ENCODE data around the gene KNTC1.
A peak's percentile ranks its signal among the peaks of the same experiment; 100 is the strongest.
"Not testable (repeated sequence)": the region's sequence is repeated elsewhere in the genome, so short reads cannot be mapped to it uniquely, and the experiment has no call there.

The KNTC1 gene

DNA sequence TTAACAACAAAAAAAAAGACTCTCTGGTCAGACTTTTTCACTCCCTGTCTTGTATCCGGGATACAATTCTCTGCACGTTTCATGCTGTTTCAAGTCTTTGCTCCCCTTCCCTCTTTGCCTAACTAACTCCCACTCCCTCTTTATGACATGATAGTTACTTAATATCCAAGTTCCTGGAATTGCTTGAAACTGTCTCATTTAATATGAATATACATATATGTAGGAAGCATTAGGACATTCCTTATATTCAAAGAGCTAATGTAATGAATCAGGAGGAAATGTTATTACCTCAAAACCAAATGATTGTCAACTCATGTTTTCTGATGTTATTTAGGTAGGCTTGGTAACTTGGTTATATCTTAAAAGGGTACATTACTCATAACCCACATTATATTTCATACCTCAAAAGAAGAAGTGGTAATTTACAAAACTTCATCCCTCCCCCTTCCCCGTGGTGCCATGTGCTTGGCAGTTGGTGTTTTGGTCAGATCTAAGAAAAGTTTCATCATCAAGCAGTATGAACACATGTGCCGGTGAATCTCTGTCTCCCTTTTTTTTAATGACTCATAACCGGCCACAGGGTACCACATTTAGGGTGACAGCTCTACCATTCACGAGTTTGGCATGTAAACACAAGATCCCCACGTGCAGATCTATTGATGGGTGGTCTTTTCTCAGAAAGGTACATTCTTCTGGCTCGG is 119.6 kb downstream of the KNTC1 start:
- peak in 1 of 2 donors; percentile 5 for DNase-seq (ENCODE audit: low read depth in 2 of 2, low spot score in 1 of 2)

DNA sequence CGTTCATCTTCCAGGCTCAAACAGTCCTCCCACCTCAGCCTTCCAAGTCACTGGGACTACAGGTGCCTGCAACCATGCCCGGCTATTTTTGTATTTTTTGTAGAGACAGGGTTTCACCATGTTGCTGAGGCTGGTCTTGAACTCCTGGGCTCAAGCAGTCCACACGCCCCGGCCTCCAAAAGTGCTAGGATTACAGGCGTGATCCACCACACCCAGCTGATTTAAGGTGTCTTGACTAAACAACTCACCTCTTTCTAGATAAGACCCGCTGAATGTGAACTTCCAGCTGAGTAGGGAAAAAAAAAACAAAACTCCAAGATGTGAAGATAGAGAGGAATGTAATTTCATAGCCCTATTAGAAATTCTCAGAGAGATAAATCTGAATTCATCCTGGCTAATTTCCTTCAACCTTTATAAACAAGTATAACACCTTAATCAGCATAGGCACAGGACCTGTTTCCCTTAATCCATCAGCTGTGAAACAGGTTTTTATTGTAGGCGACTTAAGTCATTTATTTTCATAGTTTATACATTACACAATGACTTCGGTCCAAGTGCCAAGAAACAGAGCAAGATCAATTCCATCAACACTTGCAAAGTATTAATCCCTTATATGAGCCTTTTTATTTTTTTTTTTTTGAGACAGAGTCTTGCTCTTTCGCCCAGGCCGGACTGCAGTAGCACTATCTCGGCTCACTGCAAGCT is 124.6 kb downstream of the KNTC1 start:
- no peak for DNase-seq (ENCODE audit: low read depth in 2 of 2, low spot score in 1 of 2)

DNA sequence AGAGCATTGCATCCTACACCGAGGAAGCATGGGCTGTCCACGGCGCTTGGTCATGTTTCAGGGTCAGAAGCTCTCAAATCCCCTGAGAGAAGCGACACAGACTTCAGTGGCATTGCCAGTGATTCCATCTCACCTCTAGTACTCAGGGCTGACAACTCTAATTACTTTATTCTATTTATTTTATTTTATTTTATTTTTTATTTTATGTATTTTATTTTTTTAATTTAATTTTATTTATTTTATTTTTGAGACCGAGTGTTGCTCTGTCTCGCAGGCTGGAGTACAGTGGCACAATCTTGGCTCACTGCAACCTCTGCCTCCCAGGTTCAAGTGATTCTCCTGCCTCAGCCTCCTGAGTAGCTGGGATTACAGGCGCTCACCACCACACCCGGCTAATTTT is 126.2 kb downstream of the KNTC1 start:
- not testable (repeated sequence) for DNase-seq (ENCODE audit: low read depth in 2 of 2, low spot score in 1 of 2)

DNA sequence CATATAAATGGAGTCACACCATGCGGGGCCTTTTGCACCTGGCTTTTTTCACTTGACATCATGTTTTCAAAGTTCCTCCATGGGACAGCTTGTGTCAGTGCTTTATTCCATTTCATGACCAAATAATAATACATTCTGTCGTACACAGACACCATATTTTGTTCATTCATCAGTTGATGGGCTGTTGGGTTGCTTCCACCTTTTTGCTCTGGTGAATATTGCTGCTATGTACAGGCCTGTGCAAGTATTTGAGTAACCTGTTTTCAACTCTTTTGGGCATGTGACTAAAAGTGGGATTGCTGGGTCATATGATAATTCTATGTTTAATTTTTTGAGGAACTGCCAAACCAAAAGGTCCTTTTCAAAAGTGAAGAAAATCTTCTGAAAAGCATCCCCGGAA is 129.2 kb downstream of the KNTC1 start:
- DNase-seq (ENCODE audit: low read depth in 2 of 2, low spot score in 1 of 2) = no peak

DNA sequence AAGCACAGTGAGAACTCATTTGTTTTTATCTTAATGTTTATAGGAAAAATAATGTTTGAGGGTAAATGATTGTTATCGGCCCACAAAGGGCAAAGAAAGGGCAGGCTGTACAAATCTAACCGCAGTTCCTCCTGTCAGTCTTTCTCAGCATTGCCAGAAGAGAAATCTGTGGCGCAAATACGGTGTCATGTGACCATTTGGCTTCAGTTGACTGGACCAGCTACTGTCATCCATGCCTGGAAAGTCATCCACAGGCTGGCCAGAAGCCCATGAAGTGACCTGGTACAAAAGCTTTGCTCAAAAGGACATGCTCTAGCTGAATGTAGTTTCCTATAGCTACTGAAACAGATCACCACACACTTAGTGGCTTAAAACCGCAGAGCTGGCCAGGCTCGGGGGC is 132.5 kb downstream of the KNTC1 start:
- no peak for DNase-seq (ENCODE audit: low read depth in 2 of 2, low spot score in 1 of 2)

DNA sequence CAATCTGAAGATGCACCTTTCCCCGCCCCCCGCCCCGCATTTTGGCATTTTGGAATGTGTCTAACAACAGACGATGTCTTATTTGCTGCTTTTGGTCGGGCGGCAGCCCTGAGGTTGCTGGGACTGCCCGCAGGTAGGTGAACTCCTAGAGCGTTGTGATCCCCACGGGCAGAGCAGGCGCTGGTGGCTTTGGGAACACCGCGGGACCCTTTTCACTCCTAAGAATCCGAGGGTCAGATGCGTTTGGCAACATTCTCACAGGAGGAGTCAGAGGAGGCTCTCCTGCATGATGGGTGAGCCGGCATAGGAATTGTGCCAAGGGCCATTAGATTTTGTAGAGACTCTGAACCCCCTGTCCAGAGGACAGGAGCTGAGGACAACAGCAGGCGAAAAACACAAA is 134.2 kb downstream of the KNTC1 start:
- no peak for DNase-seq (ENCODE audit: low read depth in 2 of 2, low spot score in 1 of 2)

DNA sequence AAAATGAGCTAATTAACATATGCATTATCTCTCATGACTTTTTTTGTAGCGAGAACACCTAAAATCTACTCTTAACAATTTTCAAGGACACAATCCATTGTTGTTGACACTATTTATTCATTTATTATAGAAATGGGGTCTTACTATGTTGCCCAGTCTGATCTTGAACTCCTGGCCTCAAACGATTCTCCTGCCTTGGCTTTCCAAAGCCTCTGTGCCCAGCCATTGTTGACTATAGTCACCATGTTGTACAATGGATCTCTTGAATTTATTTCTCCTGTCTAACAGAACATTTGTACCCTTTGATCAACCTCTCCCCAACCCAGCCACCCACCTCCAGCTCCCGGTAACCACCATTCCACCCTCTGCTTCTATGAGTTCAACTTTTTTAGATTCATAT is 134.9 kb downstream of the KNTC1 start:
- no peak for DNase-seq (ENCODE audit: low read depth in 2 of 2, low spot score in 1 of 2)

DNA sequence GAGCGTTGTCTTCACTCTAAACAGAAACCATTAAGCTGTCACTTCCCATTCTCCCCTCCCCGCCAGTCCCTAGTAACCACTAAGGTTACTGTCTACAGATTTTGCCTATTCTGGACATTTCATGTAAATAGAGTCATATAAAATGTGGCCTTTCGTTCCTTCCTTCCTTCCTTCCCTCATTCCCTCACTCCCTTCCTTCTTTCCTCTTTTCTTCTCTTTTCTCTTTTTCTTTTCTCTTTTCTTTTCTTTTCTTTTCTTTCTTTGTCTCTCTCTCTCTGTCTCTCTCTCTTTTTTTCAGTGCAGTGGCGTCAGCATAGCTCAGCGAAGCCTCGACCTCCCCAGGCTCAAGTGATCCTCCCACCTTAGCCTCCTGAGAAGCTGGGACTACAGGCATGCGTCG is 138.3 kb downstream of the KNTC1 start:
- no peak for DNase-seq (ENCODE audit: low read depth in 2 of 2, low spot score in 1 of 2)

DNA sequence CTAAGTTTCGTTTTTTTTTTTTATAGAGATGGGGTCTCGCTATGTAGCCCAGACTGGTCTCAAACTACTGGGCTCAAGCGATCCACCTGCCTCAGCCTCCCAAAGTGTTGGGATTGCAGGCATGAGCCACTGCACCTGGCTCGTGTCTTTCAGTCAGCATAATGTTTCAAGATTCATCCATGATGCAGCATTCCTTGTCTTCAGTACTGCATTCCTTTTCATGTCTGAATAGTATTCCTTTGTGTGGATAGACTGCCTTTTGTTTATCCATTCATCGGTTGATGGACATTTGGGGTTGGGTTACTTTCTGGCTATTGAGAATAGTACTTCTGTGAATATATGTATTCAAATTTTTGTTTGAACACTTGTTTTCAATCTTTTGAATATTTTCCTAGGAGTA is 138.7 kb downstream of the KNTC1 start:
- no peak for DNase-seq (ENCODE audit: low read depth in 2 of 2, low spot score in 1 of 2)

DNA sequence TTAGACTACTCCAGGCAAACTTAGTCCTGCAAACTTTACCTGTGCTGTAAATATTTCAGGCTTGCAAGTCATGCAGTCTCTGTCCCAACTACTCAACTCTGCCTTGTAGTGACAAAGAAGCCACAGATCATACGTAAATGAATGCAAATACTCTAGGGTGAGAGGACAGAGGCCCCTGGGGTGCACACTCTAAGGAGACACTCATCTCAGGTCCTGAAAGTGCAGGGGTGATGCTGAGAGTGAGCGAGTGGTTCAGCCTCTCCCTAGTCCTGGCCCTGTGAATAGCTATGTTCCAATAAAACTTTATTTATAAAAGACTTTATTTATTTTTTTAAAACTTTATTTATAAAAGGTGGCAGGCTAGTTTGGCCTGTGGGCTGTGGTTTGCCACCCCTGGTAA is 141.2 kb downstream of the KNTC1 start:
- DNase-seq (ENCODE audit: low read depth in 2 of 2, low spot score in 1 of 2) = no peak

DNA sequence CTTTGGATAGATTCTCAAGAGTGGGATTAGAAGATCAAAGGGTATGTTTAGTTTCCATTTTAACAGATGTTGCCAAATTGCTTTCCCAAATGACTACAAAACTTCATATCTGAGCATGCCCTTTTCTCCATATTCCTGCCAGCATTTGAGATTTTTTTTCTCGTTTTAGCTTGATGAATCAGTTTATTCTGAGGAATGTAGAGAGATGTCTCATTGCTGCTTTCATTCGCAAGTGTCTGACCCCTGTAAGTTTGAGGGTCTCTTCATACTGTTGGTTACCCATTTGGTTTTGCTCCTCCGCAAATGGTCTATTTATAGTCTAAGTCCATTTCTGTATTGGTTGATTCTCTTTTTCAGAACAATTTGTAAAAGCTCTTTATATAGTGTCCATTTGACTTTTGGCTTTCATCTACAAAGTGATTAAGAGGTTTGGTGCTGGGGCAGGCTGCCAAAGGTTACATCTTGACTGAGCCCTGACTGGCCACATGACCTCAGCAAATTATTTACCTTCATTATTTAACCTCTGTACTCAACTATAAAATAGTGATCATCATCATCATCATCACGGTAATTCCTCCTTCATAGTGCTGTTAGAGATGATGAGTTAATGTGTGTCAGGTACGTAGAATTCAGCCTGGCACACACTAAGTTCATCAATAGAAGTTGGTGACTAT is 142.5 kb downstream of the KNTC1 start:
- DNase-seq (ENCODE audit: low read depth in 2 of 2, low spot score in 1 of 2) = no peak

DNA sequence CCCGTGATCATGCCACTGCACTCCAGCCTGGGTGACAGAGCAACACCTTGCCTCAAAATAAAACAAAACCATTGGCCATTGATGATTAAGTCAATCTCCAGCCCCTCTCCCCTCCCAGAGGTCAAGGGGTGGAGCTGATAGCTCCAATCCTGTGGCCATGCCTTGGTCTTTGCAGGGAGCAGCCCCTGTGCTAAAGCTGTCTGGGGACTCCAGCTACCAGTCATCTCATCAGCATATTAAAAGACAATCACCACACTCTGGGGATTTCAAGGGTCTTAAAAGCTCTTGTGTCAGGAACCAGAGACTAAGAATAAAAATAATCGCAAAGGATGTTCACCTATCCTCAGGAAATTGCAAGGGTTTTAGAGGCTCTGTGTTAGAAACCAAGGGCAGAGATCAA is 145.5 kb downstream of the KNTC1 start:
- no peak for DNase-seq (ENCODE audit: low read depth in 2 of 2, low spot score in 1 of 2)

All from stimulated activated CD8-positive, alpha-beta memory T cell treated with anti-CD3 and anti-CD28 coated beads, Interleukin-4, amount 100 ng/mL, for 1 hour (primary cell).